K562 (cell line): ENCODE measurements around the gene EEFSEC. TPM values are rescaled to one million over a fixed set of nuclear protein-coding genes. Genes with fewer than 3 reads are reported as not detected.
A peak's percentile ranks its signal among the peaks of the same experiment; 100 is the strongest.

ENCODE experiments used
- BACH1 ChIP-seq: fragments of 200-800 bp; sonication (Bioruptor generic); IDR thresholded peaks from 2 replicates; pipeline ENCODE4 v1.6.1; 2016; ENCODE audit warnings: missing genetic modification characterization, missing compliant biosample characterization
- BRF1 ChIP-seq: IDR thresholded peaks from 3 replicates; pipeline ENCODE4 v1.6.1; 2011; ENCODE audit warnings: borderline replicate concordance, mild to moderate bottlenecking; ENCODE audit not compliant: insufficient read length; ENCODE audit errors: extremely low read depth
- CBX8 ChIP-seq: fragments of 200-600 bp; sonication (generic); IDR thresholded peaks from 2 replicates; pipeline ENCODE4 v1.6.1; 2012; ENCODE audit warnings: borderline replicate concordance, mixed run types, low read depth, mild to moderate bottlenecking, moderate library complexity, mixed read lengths, low read length, control low read depth, inconsistent platforms; ENCODE audit not compliant: poor library complexity, severe bottlenecking; ENCODE audit errors: extremely low read depth
- CEBPG ChIP-seq, 3 experiments: fragments of 200-800 bp in 1 of 3; sonication (Bioruptor generic) in 1 of 3; sonication (generic) in 1 of 3; formaldehyde crosslinking in 1 of 3; IDR thresholded peaks in 2 of 3; conservative IDR thresholded peaks in 1 of 3; 2 replicates each; pipeline versions ENCODE4 v1.6.1 to v1.8.0; 2016 to 2022; ENCODE audit warnings: missing compliant biosample characterization in 2 of 3, missing genetic modification characterization in 2 of 3, mild to moderate bottlenecking in 1 of 3, missing genetic modification reagents in 1 of 3
- CREB1 ChIP-seq, 2 experiments: sonication (generic) in 1 of 2; formaldehyde crosslinking in 1 of 2; IDR thresholded peaks; 2 replicates each; pipeline versions ENCODE4 v1.6.1 to v1.8.0; 2012 to 2022; ENCODE audit warnings: inconsistent platforms in 1 of 2, mild to moderate bottlenecking in 1 of 2, missing genetic modification reagents in 1 of 2, moderate library complexity in 1 of 2
- CTBP1 ChIP-seq: fragments of 450-650 bp; IDR thresholded peaks from 2 replicates; pipeline ENCODE4 v1.6.1; 2016; ENCODE audit warnings: borderline replicate concordance
- CXXC5 ChIP-seq: fragments of 250-450 bp; sonication (Bioruptor Pico); IDR thresholded peaks from 2 replicates; pipeline ENCODE4 v1.8.0; 2022; ENCODE audit warnings: inconsistent platforms, mild to moderate bottlenecking, moderate library complexity
- DMBX1 ChIP-seq: fragments of 250-450 bp; sonication (Bioruptor Pico); IDR thresholded peaks from 2 replicates; pipeline ENCODE4 v1.8.0; 2022; ENCODE audit warnings: inconsistent platforms, mild to moderate bottlenecking, moderate library complexity, borderline replicate concordance
- E2F3 ChIP-seq: fragments of 250-450 bp; sonication (Bioruptor Pico); IDR thresholded peaks from 2 replicates; pipeline ENCODE4 v1.4.0; 2020; ENCODE audit warnings: mild to moderate bottlenecking
- ETV1 ChIP-seq: fragments of 450-650 bp; conservative IDR thresholded peaks from 2 replicates; pipeline ENCODE4 v1.6.1; 2016; ENCODE audit warnings: missing genetic modification characterization, control low read depth, low read depth, missing compliant biosample characterization
- FOXJ2 ChIP-seq: fragments of 200-800 bp; sonication (Bioruptor generic); IDR thresholded peaks from 2 replicates; pipeline ENCODE4 v1.6.1; 2016; ENCODE audit warnings: missing genetic modification characterization, missing compliant biosample characterization
- ILK ChIP-seq: fragments of 450-650 bp; IDR thresholded peaks from 2 replicates; pipeline ENCODE4 v1.6.1; 2016; ENCODE audit warnings: missing genetic modification characterization, low read depth, mild to moderate bottlenecking, missing compliant biosample characterization, moderate library complexity, borderline replicate concordance
- IRF2 ChIP-seq: sonication (generic); formaldehyde crosslinking; IDR thresholded peaks from 2 replicates; pipeline ENCODE4 v1.8.1; 2022; ENCODE audit warnings: mild to moderate bottlenecking, missing genetic modification reagents
- KAT2B ChIP-seq: IDR thresholded peaks from one replicate; pipeline ENCODE4 v1.6.1; 2012; ENCODE audit warnings: low read depth, mild to moderate bottlenecking, control low read depth, inconsistent platforms, low read length, moderate library complexity
- L3MBTL2 ChIP-seq: fragments of 450-650 bp; IDR thresholded peaks from 2 replicates; pipeline ENCODE4 v1.6.1; 2016; ENCODE audit warnings: mild to moderate bottlenecking, moderate library complexity
- NELFE ChIP-seq: IDR thresholded peaks from 2 replicates; pipeline ENCODE4 v1.6.1; 2011; ENCODE audit warnings: mild to moderate bottlenecking; ENCODE audit not compliant: insufficient read depth, insufficient read length
- NR3C1 ChIP-seq: sonication (generic); formaldehyde crosslinking; IDR thresholded peaks from 2 replicates; pipeline ENCODE4 v1.8.1; 2022; ENCODE audit warnings: missing genetic modification reagents
- POLR2B ChIP-seq: fragments of 450-650 bp; IDR thresholded peaks from 2 replicates; pipeline ENCODE4 v1.6.1; 2018; ENCODE audit warnings: low read depth; ENCODE audit not compliant: partially characterized antibody
- RBFOX2 ChIP-seq: fragments of 200-400 bp; formaldehyde crosslinking; IDR thresholded peaks from 2 replicates; pipeline ENCODE4 v1.6.1; 2017; ENCODE audit warnings: low read depth, mild to moderate bottlenecking, low read length, moderate library complexity
- TBL1XR1 ChIP-seq, 2 experiments: IDR thresholded peaks; 2 replicates each; pipeline ENCODE4 v1.6.1; 2012; ENCODE audit warnings: improper control_type of control experiment in 2 of 2, low read length in 2 of 2, mild to moderate bottlenecking in 1 of 2
- TRIM24 ChIP-seq, 2 experiments: fragments of 450-650 bp; IDR thresholded peaks; 2 replicates each; pipeline ENCODE4 v1.6.1; 2016
- ZFP36 ChIP-seq: fragments of 150-350 bp; IDR thresholded peaks from 2 replicates; pipeline ENCODE4 v1.6.1; 2018; ENCODE audit warnings: low read length, low read depth; ENCODE audit not compliant: partially characterized antibody
- ZNF175 ChIP-seq: fragments of 200-800 bp; sonication (Bioruptor generic); IDR thresholded peaks from 2 replicates; pipeline ENCODE4 v1.6.1; 2016; ENCODE audit warnings: low read depth, mild to moderate bottlenecking, missing genetic modification characterization, missing compliant biosample characterization
- polyA plus RNA-seq, 8 experiments: library from polyadenylated mRNA; depleted of rRNA in 4 of 8; stranded (reverse) in 5 of 8; unstranded in 3 of 8; fragments of >200 nt; fragmentation: Nextera tagmentation in 2 of 8; fragmentation: Illumina TruSeq in 1 of 8; extraction: Ambion mirVana in 2 of 8; extraction: Trizol in 1 of 8; gene quantifications; 2 replicates each; pipeline versions ENCODE4 v1.2.1 to v1.2.3, GENCODE V29; 2011 to 2014; ENCODE audit warnings: inconsistent platforms in 1 of 8, missing spikeins in 1 of 8
- total RNA-seq, 7 experiments: library from RNA; depleted of rRNA in 6 of 7; stranded (reverse); fragments of >200 nt in 6 of 7; fragmentation: Illumina TruSeq in 2 of 7; extraction: Trizol in 2 of 7; gene quantifications; 2 replicates each; pipeline versions ENCODE4 v1.2.1 to v1.2.3, GENCODE V29; 2011 to 2021; ENCODE audit warnings: low replicate concordance in 1 of 7
- TF ChIP-seq, protein P1 (sequence below): fragments of 250-450 bp; sonication (Bioruptor Pico); IDR thresholded peaks from 2 replicates; pipeline ENCODE4 v1.9.0; 2021; ENCODE audit warnings: mild to moderate bottlenecking, inconsistent platforms
- TF ChIP-seq, protein P2 (sequence below): IDR thresholded peaks from 2 replicates; pipeline ENCODE4 v1.6.1; 2011; ENCODE audit not compliant: insufficient read length; ENCODE audit errors: extremely low read depth

Gene EEFSEC
- total and polyA plus RNA-seq, 9 of the 15 experiments (the other 6 are each of a cell fraction or from before 2014, with no cell fraction given): 0.35 to 11.8 (median 7.7) TPM

DNA sequence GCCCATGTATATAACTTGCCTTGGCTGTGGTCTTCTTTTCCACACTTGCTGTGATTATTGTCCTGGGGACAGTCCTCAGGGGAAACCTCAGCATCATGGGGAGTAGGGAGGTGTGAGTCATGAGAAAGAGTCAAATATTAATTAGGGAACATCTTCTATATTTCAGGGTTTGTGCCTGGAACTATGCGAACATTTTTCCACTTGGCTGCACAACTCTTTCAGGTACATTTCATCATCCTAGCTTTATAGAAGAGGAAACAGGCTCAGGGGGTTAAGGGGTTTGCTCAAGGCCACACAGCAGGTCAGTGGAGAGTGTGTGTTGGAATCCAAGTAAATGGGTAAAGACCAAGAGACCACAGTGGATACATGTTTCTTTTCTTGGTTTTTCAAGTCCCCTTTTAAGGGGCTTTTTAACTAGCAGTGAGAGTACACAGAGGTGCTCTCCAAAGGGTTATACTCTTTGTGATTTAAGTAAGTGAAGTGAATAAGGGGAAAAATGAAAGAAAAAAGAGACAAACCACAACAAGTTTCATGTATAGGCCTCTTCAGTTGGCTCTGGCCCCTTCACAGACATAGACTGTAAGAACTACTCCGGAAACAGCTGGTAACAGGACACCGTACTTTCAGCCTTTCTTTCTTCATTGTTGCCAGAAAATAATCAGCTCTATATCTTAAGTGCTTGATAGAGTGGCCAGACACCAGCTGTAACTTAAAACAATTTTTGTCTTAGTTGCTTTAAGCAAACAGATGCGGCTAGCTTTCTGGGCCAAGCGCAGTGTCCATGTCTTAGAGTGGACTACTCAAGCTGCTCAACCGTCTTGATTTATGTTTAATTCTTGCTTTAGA lies 64.6 kb downstream of the EEFSEC start (continued):
- TF ChIP-seq NELFE (no peak), DMBX1 (CRISPR knock-in tag) (peak; percentile 54; the same call in 1 of the 2 replicates), KAT2B (no peak), CBX8 (no peak), FOXJ2 (tag) (peak; percentile 75), IRF2 (CRISPR knock-in tag) (no peak), BRF1 (no peak), ILK (tag) (no peak), TRIM24 (IDR thresholded peaks at IDR 0.05) (peak in 1 of 2 experiments; percentile 80; a peak in 2 of 4 replicates), RBFOX2 (peak; percentile 41), ZFP36 (peak; percentile 57), L3MBTL2 (0 out of 2 replicates have a peak, but pooled peaks have one; percentile 28), ETV1 (tag) (peak; percentile 7), BACH1 (tag) (peak; percentile 50; the same call in 1 of the 2 replicates), POLR2B (no peak), ZNF175 (CRISPR knock-in tag) (peak; percentile 84; the same call in 1 of the 2 replicates), CREB1 (IDR thresholded peaks at IDR 0.05) (no peak), CREB1 (CRISPR knock-in tag; IDR thresholded peaks at IDR 0.05) (no peak), E2F3 (no peak), CTBP1 (peak; percentile 14; the same call in 1 of the 2 replicates), NR3C1 (CRISPR knock-in tag) (no peak), TBL1XR1 (IDR thresholded peaks at IDR 0.05; ENCODE audit: low read length in 2 of 2) (no peak), CEBPG (CRISPR knock-in tag; IDR thresholded peaks at IDR 0.05) (peak; percentile 87), CEBPG (tag; conservative IDR thresholded peaks at IDR 0.05 in 1 of 2, IDR thresholded peaks at IDR 0.05 in 1 of 2) (peak; percentile 62 to 96), CXXC5 (CRISPR knock-in tag) (peak; percentile 54)
- TF ChIP-seq, protein P1, sequence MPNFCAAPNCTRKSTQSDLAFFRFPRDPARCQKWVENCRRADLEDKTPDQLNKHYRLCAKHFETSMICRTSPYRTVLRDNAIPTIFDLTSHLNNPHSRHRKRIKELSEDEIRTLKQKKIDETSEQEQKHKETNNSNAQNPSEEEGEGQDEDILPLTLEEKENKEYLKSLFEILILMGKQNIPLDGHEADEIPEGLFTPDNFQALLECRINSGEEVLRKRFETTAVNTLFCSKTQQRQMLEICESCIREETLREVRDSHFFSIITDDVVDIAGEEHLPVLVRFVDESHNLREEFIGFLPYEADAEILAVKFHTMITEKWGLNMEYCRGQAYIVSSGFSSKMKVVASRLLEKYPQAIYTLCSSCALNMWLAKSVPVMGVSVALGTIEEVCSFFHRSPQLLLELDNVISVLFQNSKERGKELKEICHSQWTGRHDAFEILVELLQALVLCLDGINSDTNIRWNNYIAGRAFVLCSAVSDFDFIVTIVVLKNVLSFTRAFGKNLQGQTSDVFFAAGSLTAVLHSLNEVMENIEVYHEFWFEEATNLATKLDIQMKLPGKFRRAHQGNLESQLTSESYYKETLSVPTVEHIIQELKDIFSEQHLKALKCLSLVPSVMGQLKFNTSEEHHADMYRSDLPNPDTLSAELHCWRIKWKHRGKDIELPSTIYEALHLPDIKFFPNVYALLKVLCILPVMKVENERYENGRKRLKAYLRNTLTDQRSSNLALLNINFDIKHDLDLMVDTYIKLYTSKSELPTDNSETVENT: no peak
- TF ChIP-seq, protein P2, sequence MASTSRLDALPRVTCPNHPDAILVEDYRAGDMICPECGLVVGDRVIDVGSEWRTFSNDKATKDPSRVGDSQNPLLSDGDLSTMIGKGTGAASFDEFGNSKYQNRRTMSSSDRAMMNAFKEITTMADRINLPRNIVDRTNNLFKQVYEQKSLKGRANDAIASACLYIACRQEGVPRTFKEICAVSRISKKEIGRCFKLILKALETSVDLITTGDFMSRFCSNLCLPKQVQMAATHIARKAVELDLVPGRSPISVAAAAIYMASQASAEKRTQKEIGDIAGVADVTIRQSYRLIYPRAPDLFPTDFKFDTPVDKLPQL: no peak
